Gastrocnemius medialis (tissue), 4 donors: ENCODE measurements around the gene DRICH1. TPM values are rescaled to one million over a fixed set of nuclear protein-coding genes. Genes with fewer than 3 reads are reported as not detected.
"Not testable (repeated sequence)": the region's sequence is repeated elsewhere in the genome, so short reads cannot be mapped to it uniquely, and the experiment has no call there.

ENCODE experiments used
- ATAC-seq, 2 donors: fragments of 150-250 bp; one replicate each; pipeline ENCODE4 v1.9.1; 2016
- DNase-seq, 2 donors: peaks; one replicate each; pipeline ENCODE4 v3.0.0-alpha.2; 2019
- H3K27ac ChIP-seq, 4 donors: fragments of 200-600 bp; sonication (generic); 1 replicate in 1 of 4; 2 replicates in 3 of 4; pipeline ENCODE4 v1.5.1; 2016 to 2018; ENCODE audit warnings: mild to moderate bottlenecking in 2 of 4, moderate library complexity in 1 of 4
- H3K27me3 ChIP-seq, 3 donors: fragments of 200-600 bp; sonication (generic) in 2 of 3; 1 replicate in 1 of 3; 2 replicates in 2 of 3; pipeline versions ENCODE4 v1.5.1 to v1.6.0; 2016 to 2019; ENCODE audit warnings: mild to moderate bottlenecking in 1 of 3, moderate library complexity in 1 of 3
- H3K36me3 ChIP-seq, 2 donors: fragments of 200-600 bp; sonication (generic) in 1 of 2; one replicate each; pipeline ENCODE4 v1.5.1; 2017 to 2018
- H3K4me1 ChIP-seq, 2 donors: fragments of 200-600 bp; sonication (generic) in 1 of 2; one replicate each; pipeline ENCODE4 v1.5.1; 2016 to 2017; ENCODE audit warnings: mild to moderate bottlenecking in 2 of 2
- H3K4me3 ChIP-seq, 4 donors: fragments of 200-600 bp; sonication (generic) in 3 of 4; 1 replicate in 1 of 4; 2 replicates in 3 of 4; pipeline ENCODE4 v1.5.1; 2016 to 2019; ENCODE audit warnings: mild to moderate bottlenecking in 2 of 4
- H3K9me3 ChIP-seq, 3 donors: fragments of 200-600 bp; sonication (generic) in 2 of 3; 1 replicate in 1 of 3; 2 replicates in 2 of 3; pipeline ENCODE4 v1.5.1; 2016 to 2019
- POLR2A ChIP-seq, 2 donors: fragments of 450-650 bp; IDR thresholded peaks; one replicate each; pipeline ENCODE4 v1.6.1; 2017; ENCODE audit warnings: antibody characterized with exemption in 2 of 2, mild to moderate bottlenecking in 2 of 2, moderate library complexity in 2 of 2
- in situ Hi-C, 4 donors: fragments of 200-750 bp; cut with MboI; loops; one replicate each; pipeline versions ENCODE4 v1.15.0 to v1.8.0; 2017; ENCODE audit warnings: low sequenced_read_pairs in 4 of 4
- intact Hi-C: fragments of 100-400 bp; cut with DNase I; formaldehyde crosslinking; loops from one replicate; pipeline ENCODE4 v1.15.1; 2023; ENCODE audit warnings: low total_unique reads
- total RNA-seq, 4 donors: library from RNA; depleted of rRNA; stranded (reverse); fragments of >200 nt; gene quantifications; one replicate each; pipeline versions ENCODE4 v1.1.0 to v1.2.3, GENCODE V29; 2016
- TF ChIP-seq, protein P1 (sequence below), 5 experiments: fragments of 450-650 bp in 3 of 5; fragments of 200-600 bp in 2 of 5; sonication (generic) in 2 of 5; IDR thresholded peaks in 4 of 5; conservative IDR thresholded peaks in 1 of 5; 1 replicate in 4 of 5; 2 replicates in 1 of 5; pipeline ENCODE4 v1.5.1; 2016 to 2019; ENCODE audit warnings: antibody characterized with exemption in 5 of 5, mild to moderate bottlenecking in 3 of 5, moderate library complexity in 3 of 5

The DRICH1 gene
- total RNA-seq, 4 donors from 2014 or later, result not detected

DNA sequence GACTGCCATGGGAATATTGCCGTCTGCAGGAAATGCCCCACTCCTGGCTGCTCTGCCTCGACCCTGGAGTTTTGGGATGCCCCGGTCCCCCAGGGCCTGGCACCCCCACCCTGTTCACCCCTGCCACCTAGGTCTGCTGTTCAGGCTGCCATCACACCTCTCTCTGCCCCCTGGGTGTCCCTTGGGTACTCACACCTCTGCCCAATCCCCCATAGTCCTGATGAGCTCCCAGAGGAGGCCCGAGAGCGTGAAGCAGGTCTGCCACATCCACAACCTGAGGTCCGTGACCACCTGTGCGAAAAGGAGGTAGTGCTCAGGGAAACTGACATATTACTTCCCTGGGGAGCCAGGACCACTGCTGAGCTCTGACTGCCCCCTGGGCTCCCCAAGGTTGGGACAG, 20.2 kb upstream of the DRICH1 start:
- Histone ChIP-seq H3K27me3 (no peaks in the 10 kb centered on the region), H3K4me1 (no peaks in the 10 kb centered on the region), H3K36me3 (peaks cover 0 to 5% of the 10 kb centered on the region in 2 donors), H3K27ac (no peak overlapping the region), H3K4me3 (no peak overlapping the region), H3K9me3 (no peaks in the 10 kb centered on the region)
- ATAC-seq, result no peak
- no peak for TF ChIP-seq POLR2A (IDR thresholded peaks at IDR 0.05)
- TF ChIP-seq, protein P1, sequence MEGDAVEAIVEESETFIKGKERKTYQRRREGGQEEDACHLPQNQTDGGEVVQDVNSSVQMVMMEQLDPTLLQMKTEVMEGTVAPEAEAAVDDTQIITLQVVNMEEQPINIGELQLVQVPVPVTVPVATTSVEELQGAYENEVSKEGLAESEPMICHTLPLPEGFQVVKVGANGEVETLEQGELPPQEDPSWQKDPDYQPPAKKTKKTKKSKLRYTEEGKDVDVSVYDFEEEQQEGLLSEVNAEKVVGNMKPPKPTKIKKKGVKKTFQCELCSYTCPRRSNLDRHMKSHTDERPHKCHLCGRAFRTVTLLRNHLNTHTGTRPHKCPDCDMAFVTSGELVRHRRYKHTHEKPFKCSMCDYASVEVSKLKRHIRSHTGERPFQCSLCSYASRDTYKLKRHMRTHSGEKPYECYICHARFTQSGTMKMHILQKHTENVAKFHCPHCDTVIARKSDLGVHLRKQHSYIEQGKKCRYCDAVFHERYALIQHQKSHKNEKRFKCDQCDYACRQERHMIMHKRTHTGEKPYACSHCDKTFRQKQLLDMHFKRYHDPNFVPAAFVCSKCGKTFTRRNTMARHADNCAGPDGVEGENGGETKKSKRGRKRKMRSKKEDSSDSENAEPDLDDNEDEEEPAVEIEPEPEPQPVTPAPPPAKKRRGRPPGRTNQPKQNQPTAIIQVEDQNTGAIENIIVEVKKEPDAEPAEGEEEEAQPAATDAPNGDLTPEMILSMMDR (IDR thresholded peaks at IDR 0.05 in 4 of 5, conservative IDR thresholded peaks at IDR 0.05 in 1 of 5), result no peak
- in situ Hi-C loops (no loop called here), intact Hi-C loops (no loop called here)
- no peak for DNase-seq

DNA sequence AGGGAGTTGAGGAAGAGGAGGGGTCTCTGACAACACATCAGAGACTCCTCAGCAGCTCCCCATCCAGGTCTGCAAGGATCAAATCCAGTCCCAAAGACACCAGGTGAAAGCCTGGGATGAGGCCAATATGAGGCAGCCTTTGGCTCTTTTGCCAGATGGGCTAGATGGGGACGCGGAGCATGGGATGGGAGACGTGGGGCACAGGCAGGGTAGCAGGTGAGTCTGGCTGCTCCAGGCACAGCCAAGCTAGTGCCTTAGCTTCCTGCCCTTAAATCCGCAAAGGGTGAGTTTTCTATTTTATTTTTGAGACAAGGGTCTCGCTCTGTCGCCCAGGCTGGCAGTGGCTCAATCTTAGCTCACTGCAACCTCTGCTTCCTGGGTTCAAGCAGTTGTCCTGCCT, 19.6 kb upstream of the DRICH1 start:
- no peaks in the 10 kb centered on the region for H3K9me3 ChIP-seq
- TF ChIP-seq, protein P1 (IDR thresholded peaks at IDR 0.05 in 4 of 5, conservative IDR thresholded peaks at IDR 0.05 in 1 of 5), result no peak
- TF ChIP-seq POLR2A (IDR thresholded peaks at IDR 0.05), result no peak
- in situ Hi-C loops, result no loop called here
- intact Hi-C loops, result no loop called here
- no peaks in the 10 kb centered on the region for H3K4me1 ChIP-seq
- no peak overlapping the region for H3K27ac ChIP-seq
- H3K36me3 ChIP-seq, result peaks cover 0 to 5% of the 10 kb centered on the region in 2 donors
- no peak overlapping the region for H3K4me3 ChIP-seq
- no peaks in the 10 kb centered on the region for H3K27me3 ChIP-seq
- DNase-seq (no peak), ATAC-seq (no peak)

DNA sequence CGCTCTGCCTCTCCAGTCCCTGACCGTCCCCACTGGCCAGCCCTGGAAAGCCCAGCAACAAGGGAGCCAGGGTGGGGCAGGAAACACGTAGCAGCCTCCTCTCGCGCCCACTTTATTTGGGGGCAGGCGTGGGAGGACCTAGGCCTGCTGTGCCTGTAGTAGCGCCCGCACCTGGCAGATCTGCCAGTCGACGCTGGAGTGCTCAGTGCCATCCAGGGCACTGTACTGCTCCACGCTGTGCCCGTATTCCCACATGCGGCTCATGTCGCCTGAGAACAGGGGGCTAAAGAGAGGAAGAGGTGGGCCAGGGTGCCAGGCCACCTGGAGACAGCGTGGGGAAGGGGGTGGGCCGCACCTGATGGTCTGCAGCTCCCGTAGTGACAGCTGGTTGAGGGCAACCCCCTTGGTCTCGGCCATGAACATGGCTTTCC, 17.0 kb upstream of the DRICH1 start:
- H3K9me3 ChIP-seq, result no peaks in the 10 kb centered on the region
- no peaks in the 10 kb centered on the region for H3K27me3 ChIP-seq
- H3K27ac ChIP-seq, result no peak overlapping the region
- no peak for ATAC-seq
- no peaks in the 10 kb centered on the region for H3K4me1 ChIP-seq
- intact Hi-C loops (no loop called here), in situ Hi-C loops (no loop called here)
- no peak for DNase-seq
- TF ChIP-seq POLR2A (IDR thresholded peaks at IDR 0.05), result no peak
- TF ChIP-seq, protein P1 (IDR thresholded peaks at IDR 0.05 in 4 of 5, conservative IDR thresholded peaks at IDR 0.05 in 1 of 5), result no peak
- no peak overlapping the region for H3K4me3 ChIP-seq
- H3K36me3 ChIP-seq, result peaks cover 0 to 5% of the 10 kb centered on the region in 2 donors

DNA sequence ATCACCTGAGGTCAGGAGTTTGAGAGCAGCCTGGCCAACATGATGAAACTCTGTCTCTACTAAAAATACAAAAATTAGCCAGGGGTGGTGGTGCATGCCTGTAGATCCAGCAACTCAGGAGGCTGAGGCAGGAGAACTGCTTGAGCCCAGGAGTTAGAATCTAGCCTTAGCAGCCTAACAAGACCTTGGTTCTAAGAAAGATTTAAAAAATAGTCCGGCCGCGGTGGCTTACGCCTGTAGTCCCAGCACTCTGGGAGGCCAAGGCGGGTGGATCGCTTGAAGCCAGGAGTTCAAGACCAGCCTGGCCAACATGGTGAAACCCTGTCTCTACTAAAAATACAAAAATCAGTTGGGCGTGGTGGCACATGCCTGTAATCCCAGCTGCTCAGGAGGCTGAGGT, 14.4 kb upstream of the DRICH1 start:
- ATAC-seq, H3K9me3 ChIP-seq, in situ Hi-C loops, H3K4me1 ChIP-seq, H3K27me3 ChIP-seq, H3K27ac ChIP-seq, intact Hi-C loops, H3K4me3 ChIP-seq, H3K36me3 ChIP-seq, DNase-seq: not testable (repeated sequence)

DNA sequence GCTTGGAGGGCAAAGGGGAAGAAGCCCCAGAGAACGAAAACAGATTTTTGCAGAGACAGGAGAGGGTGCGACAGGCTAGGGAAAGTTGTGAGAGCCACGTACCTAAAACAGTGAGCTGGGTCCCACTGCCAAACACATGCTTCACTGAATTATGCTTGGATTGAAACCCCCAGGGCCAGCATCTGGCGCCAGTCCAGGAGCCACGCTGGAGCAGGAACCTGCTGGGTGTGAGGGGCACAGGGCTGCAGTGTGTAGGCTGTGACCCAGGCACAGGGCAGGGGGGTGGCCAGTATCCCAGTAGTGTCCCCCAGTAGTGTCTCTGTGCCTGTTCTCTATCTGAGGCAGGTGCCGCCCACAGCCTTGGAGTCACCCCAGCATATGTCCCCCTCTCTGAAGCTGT, 8.1 kb upstream of the DRICH1 start:
- H3K9me3 ChIP-seq, H3K27me3 ChIP-seq, H3K36me3 ChIP-seq, H3K4me3 ChIP-seq, H3K27ac ChIP-seq, DNase-seq, H3K4me1 ChIP-seq, ATAC-seq, in situ Hi-C loops, intact Hi-C loops: not testable (repeated sequence)

DNA sequence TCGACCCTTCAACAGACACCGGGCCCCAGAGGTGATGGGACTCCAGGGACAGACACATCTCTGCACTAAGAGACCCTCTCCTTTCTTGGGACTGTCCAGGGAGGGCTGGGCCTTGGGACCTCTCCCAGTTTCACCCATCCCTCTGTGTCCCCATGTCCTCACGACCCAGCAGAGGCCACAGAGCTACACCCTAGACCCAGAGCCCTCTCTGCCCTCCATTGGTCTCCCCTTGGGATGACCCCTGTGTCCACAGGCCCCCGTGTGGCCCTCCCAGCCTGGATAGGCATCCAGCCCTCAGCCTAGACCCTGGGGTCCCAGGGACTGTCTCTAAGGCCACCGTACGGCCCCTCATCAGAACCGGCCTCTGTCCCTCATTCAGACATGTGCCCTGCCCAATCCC, 7.5 kb upstream of the DRICH1 start:
- in situ Hi-C loops (no loop called here), intact Hi-C loops (no loop called here)
- no peaks in the 10 kb centered on the region for H3K4me1 ChIP-seq
- no peak overlapping the region for H3K4me3 ChIP-seq
- TF ChIP-seq, protein P1 (IDR thresholded peaks at IDR 0.05 in 4 of 5, conservative IDR thresholded peaks at IDR 0.05 in 1 of 5), result no peak
- no peak for TF ChIP-seq POLR2A (IDR thresholded peaks at IDR 0.05)
- DNase-seq, result no peak
- ATAC-seq, result no peak
- no peaks in the 10 kb centered on the region for H3K27me3 ChIP-seq
- peaks cover 0 to 9% of the 10 kb centered on the region in 2 donors for H3K36me3 ChIP-seq
- no peaks in the 10 kb centered on the region for H3K9me3 ChIP-seq
- H3K27ac ChIP-seq, result no peak overlapping the region
